ENCODE measurements around the gene LRRC47.
A peak's percentile ranks its signal among the peaks of the same experiment; 100 is the strongest.

Gene LRRC47

DNA sequence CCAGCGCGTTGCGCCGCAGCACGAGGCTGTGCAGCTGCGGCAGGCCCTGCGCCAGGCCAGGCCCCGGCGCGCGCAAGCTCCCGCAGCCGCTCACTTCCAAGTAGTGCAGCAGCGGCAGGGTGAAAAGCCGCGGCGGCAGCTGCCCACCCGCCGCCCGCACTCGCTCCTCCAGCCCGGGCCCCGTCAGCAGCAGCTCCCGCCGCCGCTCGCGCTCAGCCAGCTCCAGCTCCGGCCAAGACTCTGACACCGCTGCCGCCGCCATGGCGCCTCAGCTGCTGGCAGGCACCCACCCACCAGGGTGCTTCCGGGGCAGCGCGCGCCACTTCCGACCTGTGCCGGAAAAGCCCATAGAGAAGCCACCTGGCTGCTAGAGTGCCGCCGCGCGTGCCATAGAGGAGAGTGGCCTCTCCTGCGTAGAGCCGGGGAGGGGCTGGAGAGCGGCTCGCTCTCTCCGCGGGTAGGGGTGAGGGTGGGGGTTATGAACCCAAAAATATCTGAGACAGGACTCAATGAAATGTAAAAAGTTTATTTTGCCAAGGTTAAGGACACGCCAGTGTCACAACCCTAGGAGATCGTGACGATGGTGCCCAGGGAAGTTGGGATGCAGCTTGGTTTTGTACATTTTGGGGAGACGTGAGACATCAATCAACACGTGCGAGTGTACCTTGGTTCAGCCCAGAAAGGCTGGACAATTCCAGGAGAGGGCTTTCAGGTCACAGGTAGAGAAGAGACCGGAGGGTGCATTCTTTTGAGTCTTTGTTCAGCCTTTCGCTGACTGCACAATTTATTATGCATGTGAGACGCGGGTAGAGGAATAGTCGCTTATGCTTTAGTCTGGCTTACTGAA lies at the start of gene LRRC47:
TSS of gene LRRC47 (minus strand) at position 284 of the 847 bp plus-strand sequence. CDS start at position 262, 22 bp downstream.
- H3K4me3 ChIP-seq (ENCODE audit: low read depth, low read length): peak within 1 kb of the TSS; percentile 84
- TF ChIP-seq, protein P1, sequence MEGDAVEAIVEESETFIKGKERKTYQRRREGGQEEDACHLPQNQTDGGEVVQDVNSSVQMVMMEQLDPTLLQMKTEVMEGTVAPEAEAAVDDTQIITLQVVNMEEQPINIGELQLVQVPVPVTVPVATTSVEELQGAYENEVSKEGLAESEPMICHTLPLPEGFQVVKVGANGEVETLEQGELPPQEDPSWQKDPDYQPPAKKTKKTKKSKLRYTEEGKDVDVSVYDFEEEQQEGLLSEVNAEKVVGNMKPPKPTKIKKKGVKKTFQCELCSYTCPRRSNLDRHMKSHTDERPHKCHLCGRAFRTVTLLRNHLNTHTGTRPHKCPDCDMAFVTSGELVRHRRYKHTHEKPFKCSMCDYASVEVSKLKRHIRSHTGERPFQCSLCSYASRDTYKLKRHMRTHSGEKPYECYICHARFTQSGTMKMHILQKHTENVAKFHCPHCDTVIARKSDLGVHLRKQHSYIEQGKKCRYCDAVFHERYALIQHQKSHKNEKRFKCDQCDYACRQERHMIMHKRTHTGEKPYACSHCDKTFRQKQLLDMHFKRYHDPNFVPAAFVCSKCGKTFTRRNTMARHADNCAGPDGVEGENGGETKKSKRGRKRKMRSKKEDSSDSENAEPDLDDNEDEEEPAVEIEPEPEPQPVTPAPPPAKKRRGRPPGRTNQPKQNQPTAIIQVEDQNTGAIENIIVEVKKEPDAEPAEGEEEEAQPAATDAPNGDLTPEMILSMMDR (IDR thresholded peaks at IDR 0.05; ENCODE audit: low read depth, low read length): no peak
- no peaks in the 10 kb centered on the region for H3K9me3 ChIP-seq (ENCODE audit: severe bottlenecking)
- DNase-seq: peak; percentile 94
- no peaks in the 10 kb centered on the region for H3K27me3 ChIP-seq (ENCODE audit: insufficient read depth, low read depth, severe bottlenecking)
- peaks cover 18% of the 10 kb centered on the region for H3K36me3 ChIP-seq
- peak within 1 kb of the TSS; percentile 78 for H3K27ac ChIP-seq

DNA sequence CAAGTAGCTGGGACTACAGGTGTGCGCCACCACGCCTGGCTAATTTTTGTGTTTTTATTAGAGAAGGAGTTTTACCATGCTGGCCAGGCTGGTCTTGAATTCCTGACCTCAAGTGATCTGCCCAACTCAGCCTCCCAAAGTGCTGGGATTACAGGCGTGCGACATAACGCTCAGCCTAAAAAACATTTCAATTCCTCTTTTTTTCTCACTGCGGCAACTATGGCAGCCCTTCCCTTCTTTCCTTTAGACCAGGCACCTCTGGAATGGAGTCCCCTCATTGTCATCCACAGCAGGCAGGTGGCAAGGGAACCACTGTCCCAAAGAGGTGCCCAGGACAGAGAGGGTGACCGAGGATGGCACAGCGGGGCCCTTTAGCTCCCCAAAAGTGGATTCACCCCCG lies 46.6 kb upstream of the LRRC47 start:
- Histone ChIP-seq H3K4me3 (ENCODE audit: low read depth, low read length) (no peak overlapping the region), H3K27me3 (ENCODE audit: insufficient read depth, low read depth, severe bottlenecking) (no peaks in the 10 kb centered on the region), H3K36me3 (peaks cover 48% of the 10 kb centered on the region), H3K27ac (no peak overlapping the region), H3K9me3 (ENCODE audit: severe bottlenecking) (no peaks in the 10 kb centered on the region)
- TF ChIP-seq, protein P1 (IDR thresholded peaks at IDR 0.05; ENCODE audit: low read depth, low read length): no peak
- DNase-seq: no peak

DNA sequence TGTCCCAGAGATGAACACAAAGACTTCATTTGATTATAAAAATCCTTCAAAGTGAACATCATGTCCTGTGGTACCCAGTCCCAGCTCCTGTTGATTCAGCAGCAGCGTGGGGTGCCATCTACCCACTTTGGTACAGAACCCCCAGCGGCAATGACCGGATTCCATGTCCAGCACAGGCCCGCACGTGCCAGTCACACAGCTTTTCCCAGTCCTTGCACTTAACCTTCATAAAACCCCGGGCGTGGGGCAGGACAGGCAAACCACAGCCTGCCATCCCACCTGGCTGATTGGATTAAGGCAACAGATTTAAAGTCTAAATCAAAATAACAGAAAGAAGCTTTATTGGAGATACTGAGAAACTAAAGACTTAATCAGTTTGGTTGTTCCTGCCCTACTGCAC lies 45.2 kb upstream of the LRRC47 start:
- peak; percentile 55 for DNase-seq
- peaks cover 54% of the 10 kb centered on the region for H3K36me3 ChIP-seq
- TF ChIP-seq, protein P1 (IDR thresholded peaks at IDR 0.05; ENCODE audit: low read depth, low read length): no peak

DNA sequence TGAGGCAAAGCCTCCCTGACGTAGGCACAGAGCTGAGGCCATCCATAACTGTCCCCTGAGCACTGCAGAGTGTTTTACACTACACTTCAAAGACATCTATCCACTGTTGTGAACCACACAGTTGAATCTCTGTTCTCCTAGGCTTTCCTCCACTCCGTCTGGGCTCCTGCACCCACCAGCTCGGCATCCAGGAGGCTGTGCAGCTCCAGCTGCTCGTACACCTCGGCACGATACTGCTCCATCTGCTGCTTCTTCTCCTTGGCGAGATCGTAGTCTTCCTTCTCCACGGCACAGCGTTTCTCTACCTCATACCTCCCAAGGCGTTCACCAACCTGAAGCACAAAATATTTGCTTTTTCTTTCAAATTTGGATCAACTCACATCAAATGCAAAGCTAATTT lies 42.5 kb upstream of the LRRC47 start:
- DNase-seq: no peak
- TF ChIP-seq, protein P1 (IDR thresholded peaks at IDR 0.05; ENCODE audit: low read depth, low read length): no peak
- no peaks in the 10 kb centered on the region for H3K27me3 ChIP-seq (ENCODE audit: insufficient read depth, low read depth, severe bottlenecking)
- no peak overlapping the region for H3K4me3 ChIP-seq (ENCODE audit: low read depth, low read length)
- peaks cover 45% of the 10 kb centered on the region for H3K36me3 ChIP-seq
- H3K9me3 ChIP-seq (ENCODE audit: severe bottlenecking): no peaks in the 10 kb centered on the region
- H3K27ac ChIP-seq: no peak overlapping the region

More for the DNA sequence above, 45.2 kb upstream of the LRRC47 start:
- H3K27me3 ChIP-seq (ENCODE audit: insufficient read depth, low read depth, severe bottlenecking): no peaks in the 10 kb centered on the region
- H3K9me3 ChIP-seq (ENCODE audit: severe bottlenecking): no peaks in the 10 kb centered on the region
- no peak overlapping the region for H3K27ac ChIP-seq
- no peak overlapping the region for H3K4me3 ChIP-seq (ENCODE audit: low read depth, low read length)

DNA sequence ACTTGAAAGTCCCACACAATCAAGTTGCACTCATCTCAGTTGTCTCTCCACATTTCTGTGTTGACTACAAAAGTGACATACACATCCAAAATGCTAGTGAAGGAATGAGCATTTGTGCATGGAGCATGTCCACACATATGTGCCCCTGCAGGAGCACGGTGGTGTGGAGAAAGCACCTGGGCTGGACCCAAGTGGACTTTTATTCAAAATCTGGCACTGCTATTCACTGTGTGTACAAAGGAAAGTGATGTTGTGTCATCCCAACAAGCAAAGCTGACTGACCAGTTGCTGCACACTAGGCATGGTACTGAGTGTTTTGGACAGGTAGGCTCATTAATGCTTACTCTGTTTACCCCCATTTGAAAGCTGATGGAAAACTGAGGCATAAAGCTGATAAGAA lies 41.4 kb upstream of the LRRC47 start:
- H3K36me3 ChIP-seq: peaks cover 48% of the 10 kb centered on the region
- H3K9me3 ChIP-seq (ENCODE audit: severe bottlenecking): no peaks in the 10 kb centered on the region

More for the DNA sequence above, 41.4 kb upstream of the LRRC47 start:
- Histone ChIP-seq H3K27ac (no peak overlapping the region), H3K27me3 (ENCODE audit: insufficient read depth, low read depth, severe bottlenecking) (no peaks in the 10 kb centered on the region), H3K4me3 (ENCODE audit: low read depth, low read length) (no peak overlapping the region)
- no peak for DNase-seq
- TF ChIP-seq, protein P1 (IDR thresholded peaks at IDR 0.05; ENCODE audit: low read depth, low read length): no peak

Data from WERI-Rb-1 (cell line).